Stimulated activated CD4-positive, alpha-beta T cell treated with anti-CD3 and anti-CD28 coated beads, Interleukin-4, amount 100 ng/mL, for 1 hour (primary cell): Measurements from ENCODE around the gene GPATCH2.
"Not testable (repeated sequence)": the region's sequence is repeated elsewhere in the genome, so short reads cannot be mapped to it uniquely, and the experiment has no call there.

Experiments
- DNase-seq: peaks from one replicate; pipeline ENCODE4 v3.0.0-alpha.2; 2020

GPATCH2 gene

GRCh38 chr1:217524787-217525520 lies 105.9 kb downstream of the GPATCH2 start:
- no peak for DNase-seq

- not testable (repeated sequence) for DNase-seq
These were observed 107.0 kb downstream of the GPATCH2 start for GRCh38 chr1:217523921-217524320.

- DNase-seq = no peak
These were observed 108.6 kb downstream of the GPATCH2 start for GRCh38 chr1:217522277-217522676.

- DNase-seq = no peak
These were observed 109.6 kb downstream of the GPATCH2 start for GRCh38 chr1:217521317-217521716.

GRCh38 chr1:217506878-217507277 lies 124.0 kb downstream of the GPATCH2 start:
- no peak for DNase-seq

- DNase-seq = no peak
These were observed 132.7 kb downstream of the GPATCH2 start for GRCh38 chr1:217498209-217498608.

- no peak for DNase-seq
These were observed 135.6 kb downstream of the GPATCH2 start for GRCh38 chr1:217495249-217495648.

GRCh38 chr1:217494767-217495166 lies 136.1 kb downstream of the GPATCH2 start:
- DNase-seq = no peak

- DNase-seq = no peak
These were observed 137.6 kb downstream of the GPATCH2 start for GRCh38 chr1:217493290-217493689.

- DNase-seq = no peak
These were observed 146.0 kb downstream of the GPATCH2 start for GRCh38 chr1:217484871-217485270.

- peak; percentile 21 for DNase-seq
These were observed 148.4 kb downstream of the GPATCH2 start for GRCh38 chr1:217482356-217483102.

GRCh38 chr1:217478450-217478849 lies 152.4 kb downstream of the GPATCH2 start:
- no peak for DNase-seq

- no peak for DNase-seq
These were observed 158.0 kb downstream of the GPATCH2 start for GRCh38 chr1:217472915-217473314.

GRCh38 chr1:217471403-217471802 lies 159.5 kb downstream of the GPATCH2 start:
- no peak for DNase-seq

GRCh38 chr1:217469983-217470382 lies 160.9 kb downstream of the GPATCH2 start:
- no peak for DNase-seq

- no peak for DNase-seq
These were observed 165.8 kb downstream of the GPATCH2 start for GRCh38 chr1:217465102-217465501.

- DNase-seq = no peak
These were observed 168.2 kb downstream of the GPATCH2 start for GRCh38 chr1:217462666-217463065.

- no peak for DNase-seq
These were observed 168.7 kb downstream of the GPATCH2 start for GRCh38 chr1:217462159-217462558.

- DNase-seq = no peak
These were observed 173.9 kb downstream of the GPATCH2 start for GRCh38 chr1:217457016-217457415.

- no peak for DNase-seq
These were observed 174.6 kb downstream of the GPATCH2 start for GRCh38 chr1:217456261-217456660.

- no peak for DNase-seq
These were observed 177.1 kb downstream of the GPATCH2 start for GRCh38 chr1:217453816-217454215.

GRCh38 chr1:217449370-217449769 lies 181.5 kb downstream of the GPATCH2 start:
- no peak for DNase-seq

- no peak for DNase-seq
These were observed 187.0 kb downstream of the GPATCH2 start for GRCh38 chr1:217443845-217444244.

- no peak for DNase-seq
These were observed 193.5 kb downstream of the GPATCH2 start for GRCh38 chr1:217437376-217437775.
